Activated CD8-positive, alpha-beta memory T cell treated with anti-CD3 and anti-CD28 coated beads for 48 hours (primary cell): ENCODE measurements around the gene FAM53B.
"Not testable (repeated sequence)": the region's sequence is repeated elsewhere in the genome, so short reads cannot be mapped to it uniquely, and the experiment has no call there.

Experiments
- DNase-seq, 3 experiments: peaks; one replicate each; pipeline ENCODE4 v3.0.0-alpha.2; 2020; ENCODE audit warnings: low read depth in 2 of 3, low spot score in 2 of 3

Gene FAM53B

DNA sequence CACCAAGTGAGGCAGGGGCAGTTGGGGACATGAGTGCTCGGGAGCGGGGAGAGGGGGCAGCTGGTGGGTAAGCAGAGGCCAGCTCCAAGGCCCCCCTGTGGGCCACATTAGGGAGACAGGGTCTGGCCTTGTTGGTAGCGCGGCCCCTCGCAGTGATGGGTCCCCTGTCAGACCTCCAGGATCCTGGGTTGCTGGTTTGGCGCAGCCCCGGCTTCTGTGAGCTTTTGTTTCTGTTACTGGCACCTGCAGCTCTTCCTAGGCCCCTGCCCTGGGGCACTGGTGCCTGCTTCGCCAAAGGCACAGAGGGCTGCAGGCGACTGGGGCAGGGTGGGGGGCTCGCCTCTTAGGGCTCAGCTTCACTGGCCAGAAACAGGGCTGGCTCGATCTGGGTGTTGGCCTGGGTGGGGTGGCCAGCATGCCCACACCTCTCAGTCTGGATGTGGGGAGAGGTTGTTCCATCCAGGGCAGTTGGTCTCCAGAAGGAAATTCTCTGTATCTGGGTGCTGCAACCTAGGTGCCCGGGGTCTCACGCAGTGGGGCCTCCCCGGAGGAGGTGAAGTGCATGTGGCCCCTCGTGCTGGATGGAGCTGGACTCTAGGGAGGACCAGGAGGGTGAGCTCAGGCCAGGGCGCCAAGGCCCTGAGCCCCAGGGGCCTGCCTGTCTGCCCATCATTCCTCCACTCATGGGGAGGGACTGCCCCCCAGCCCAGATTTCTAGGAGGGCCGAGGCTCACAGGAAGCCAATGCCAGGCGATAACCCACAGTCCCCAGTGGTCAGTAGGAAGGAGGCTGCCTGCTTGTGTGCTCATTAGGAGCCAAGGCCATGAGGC, 143.9 kb downstream of the FAM53B start:
- no peak for DNase-seq

DNA sequence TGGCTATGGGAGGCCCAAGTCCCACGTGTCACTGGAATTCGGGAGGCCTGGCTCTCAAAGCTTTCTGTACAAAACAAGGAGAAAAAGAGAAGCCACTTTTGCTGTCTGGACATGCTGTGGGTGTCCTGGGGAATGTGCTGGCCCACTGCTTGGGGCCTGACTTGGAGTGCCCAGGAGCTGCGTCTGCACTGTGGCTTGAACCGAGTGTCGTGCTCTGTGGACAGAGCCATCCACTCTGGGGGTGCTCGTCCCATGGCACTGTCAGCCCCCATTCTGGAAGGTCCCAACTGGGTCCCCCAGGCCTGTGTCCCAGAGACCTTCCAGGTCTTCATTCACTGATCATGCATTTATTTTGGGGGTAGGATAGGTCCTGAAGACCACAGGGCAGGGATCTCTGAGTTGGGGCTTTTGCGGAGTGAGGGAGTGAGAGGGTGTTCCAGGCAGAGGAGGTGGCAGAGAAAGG, 144.6 kb downstream of the FAM53B start:
- DNase-seq = no peak

GRCh38 chr10:124598773-124599587, 145.2 kb downstream of the FAM53B start:
- DNase-seq = no peak

DNA sequence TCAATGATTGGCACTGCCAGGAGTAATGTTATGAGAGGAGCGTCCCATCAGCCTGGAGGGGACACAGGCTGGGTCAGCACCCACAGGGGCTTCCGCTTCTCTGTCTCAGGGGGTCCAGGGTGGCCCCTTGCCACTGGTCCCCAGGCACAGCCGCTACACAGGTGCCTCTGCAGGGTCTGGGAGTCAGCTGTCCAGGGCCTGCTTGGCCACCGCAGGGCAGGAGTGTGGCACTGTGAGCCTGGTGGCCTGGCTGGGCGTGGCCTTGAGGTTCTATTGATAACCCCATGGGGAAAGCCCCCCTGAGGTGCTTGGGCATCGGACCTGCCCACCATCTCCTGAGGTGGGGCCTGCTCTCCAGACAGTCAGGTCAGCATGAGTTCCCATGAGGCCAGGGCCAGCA, 146.0 kb downstream of the FAM53B start:
- DNase-seq = no peak

GRCh38 chr10:124597846-124598165, 146.4 kb downstream of the FAM53B start:
- DNase-seq = no peak

DNA sequence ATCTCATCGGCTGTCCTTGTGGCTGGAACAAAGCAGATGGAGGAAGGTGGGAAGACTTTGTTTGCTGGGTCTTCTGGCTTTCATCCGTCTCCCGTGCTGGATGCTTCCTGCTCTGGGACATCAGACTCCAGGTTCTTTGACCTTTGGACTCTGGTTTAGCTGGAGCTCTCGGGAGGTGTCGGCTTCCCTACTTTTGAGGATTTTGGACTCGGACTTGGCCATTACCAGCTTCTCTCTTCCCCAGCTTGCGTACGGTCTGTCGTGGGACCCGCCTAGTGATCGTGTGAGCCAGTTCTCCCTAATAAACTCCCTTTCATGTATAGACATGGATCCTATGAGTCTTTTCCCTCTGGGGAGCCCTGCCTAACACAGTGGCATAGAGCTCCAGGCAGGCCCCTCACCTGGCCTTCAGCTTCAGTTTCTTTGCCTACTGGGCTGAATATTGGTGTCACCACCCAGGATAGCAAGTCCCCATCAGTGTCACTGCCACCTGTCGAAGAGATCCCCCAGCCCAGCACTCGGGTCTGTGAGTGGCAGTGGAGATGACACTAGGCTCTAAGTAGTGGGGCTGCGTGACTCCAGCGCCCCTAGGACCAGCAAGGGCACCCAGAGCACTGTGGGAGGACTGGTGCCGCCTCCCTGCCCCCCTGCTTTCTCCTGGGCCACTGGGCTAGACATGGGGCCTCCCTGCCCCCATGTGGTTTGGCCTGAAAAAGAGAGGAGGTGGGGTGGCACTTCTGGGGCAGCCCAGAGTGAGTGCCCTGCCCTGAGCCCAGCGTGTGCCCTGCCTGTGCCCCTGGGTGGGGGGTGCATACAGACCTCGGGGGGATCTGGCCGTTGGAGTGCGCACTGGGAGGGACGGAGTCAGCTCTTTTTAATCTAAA, 147.0 kb downstream of the FAM53B start:
- DNase-seq = no peak

DNA sequence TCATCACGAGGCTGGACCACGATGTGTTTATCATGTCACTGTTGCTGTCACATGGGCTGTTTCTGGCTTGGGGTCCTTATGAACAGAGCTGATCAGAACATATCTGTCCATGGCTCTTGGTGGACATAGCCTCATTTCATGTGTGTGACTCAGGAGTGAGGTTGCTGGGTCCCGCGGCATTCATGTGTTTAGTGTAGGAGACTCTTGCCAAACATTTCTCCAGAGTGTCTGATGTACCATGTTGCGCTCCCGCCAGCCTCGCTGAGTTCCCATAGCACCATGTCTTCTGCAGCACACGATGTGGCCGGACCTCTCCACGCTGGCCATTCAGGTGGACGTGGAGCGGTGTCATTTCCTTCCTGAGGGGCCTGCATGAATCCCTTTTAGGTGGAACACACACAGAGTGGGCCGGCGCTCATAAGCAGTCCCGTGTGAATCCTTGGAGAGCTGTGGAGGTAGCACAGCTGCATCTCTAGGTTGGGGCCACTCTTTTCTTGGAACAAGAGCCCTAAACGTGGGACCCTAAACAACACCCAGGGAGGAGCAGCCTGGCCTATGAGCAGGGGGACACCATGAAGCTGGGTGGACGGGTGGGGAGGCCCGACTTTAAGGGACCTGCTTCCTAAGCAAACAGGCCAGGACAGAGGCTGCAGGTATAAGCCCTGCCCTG, 147.9 kb downstream of the FAM53B start:
- DNase-seq = no peak

- no peak for DNase-seq
These were observed 148.9 kb downstream of the FAM53B start for GRCh38 chr10:124595143-124595883.

DNA sequence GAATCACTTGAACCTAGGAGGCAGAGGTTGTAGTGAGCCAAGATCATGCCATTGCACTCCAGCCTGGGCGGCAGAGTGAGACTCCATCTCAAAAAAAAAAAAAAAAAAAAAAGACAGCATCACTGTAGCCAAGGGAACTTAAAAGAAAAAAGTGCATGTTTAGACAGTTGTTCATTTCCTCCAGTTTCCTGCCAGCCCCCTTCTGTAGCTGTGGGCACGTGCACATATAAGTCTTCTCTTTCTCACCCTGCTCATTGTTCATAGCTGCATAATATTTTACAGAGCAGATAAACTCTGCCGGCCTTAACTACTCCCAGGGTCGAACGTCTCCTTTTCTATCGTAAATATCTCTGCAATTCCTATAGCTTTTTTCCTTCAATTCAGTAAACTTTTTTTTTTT, 149.9 kb downstream of the FAM53B start:
- no peak for DNase-seq

- DNase-seq = no peak
These were observed 150.7 kb downstream of the FAM53B start for GRCh38 chr10:124593431-124593985.

GRCh38 chr10:124592736-124593430, 151.3 kb downstream of the FAM53B start:
- no peak for DNase-seq

GRCh38 chr10:124592101-124592500, 152.1 kb downstream of the FAM53B start:
- no peak for DNase-seq

DNA sequence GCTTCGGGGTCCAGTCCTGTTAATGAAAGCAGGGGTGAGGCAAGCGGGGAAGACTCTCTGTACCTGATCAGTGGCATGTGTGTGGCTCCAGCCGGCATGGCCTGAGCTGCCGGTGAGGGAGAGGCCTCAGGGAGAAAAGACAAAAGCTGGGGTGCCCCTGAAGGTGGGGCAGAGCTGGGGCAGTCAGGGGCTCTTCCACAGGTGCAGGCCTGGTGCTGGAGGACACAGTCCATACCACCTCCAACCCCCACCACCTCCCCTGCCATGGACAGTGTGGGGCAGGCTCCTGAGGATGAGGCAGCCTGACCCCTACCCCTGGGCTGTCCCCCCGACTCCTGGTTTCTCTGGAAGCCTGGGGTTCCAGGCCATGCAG, 153.1 kb downstream of the FAM53B start:
- DNase-seq = no peak

DNA sequence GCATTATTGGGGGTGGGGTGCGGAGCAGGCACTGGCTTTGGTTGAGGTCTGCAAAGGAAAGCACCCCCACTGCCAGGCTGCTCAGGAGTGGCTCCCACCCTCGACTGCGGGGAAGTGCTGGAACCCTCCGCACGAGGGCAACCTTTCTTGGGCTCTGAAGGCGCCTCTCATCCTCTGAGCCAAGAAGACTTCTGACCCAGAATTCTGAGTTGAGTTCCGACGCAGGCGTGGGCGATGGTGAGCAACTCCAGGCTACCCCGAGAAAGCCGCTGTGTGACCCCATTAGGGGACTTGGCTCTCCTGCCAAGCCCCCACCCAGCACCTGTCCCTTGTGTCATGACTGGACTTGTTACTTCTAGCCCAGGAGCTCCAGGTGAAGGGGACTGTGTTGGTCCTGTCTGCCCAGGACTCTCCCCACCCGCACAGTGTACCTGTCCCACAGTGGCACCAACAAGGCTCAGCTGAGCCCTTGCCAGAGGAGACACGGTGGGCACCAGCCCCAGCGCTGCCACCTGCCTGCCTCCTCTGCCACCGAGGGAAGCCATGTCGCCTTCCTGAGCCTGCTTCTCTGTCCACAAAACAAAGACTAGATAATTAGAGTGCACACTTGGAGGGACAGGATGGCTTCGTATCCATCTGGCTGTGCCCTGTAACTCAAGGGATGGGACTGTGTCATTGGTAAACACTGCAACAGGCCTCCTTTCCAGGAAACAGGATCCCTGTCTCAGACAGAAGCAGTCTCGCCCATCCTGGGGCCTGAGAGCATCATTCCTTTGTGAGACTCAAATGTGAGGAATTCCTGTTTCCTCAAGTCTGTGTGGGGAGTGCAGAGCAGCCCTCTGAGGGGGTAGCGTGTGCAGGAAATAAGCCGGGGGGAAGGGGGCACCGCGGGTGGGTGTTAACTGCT, 153.7 kb downstream of the FAM53B start:
- DNase-seq = no peak

GRCh38 chr10:124589491-124590041, 154.6 kb downstream of the FAM53B start:
- DNase-seq = no peak

DNA sequence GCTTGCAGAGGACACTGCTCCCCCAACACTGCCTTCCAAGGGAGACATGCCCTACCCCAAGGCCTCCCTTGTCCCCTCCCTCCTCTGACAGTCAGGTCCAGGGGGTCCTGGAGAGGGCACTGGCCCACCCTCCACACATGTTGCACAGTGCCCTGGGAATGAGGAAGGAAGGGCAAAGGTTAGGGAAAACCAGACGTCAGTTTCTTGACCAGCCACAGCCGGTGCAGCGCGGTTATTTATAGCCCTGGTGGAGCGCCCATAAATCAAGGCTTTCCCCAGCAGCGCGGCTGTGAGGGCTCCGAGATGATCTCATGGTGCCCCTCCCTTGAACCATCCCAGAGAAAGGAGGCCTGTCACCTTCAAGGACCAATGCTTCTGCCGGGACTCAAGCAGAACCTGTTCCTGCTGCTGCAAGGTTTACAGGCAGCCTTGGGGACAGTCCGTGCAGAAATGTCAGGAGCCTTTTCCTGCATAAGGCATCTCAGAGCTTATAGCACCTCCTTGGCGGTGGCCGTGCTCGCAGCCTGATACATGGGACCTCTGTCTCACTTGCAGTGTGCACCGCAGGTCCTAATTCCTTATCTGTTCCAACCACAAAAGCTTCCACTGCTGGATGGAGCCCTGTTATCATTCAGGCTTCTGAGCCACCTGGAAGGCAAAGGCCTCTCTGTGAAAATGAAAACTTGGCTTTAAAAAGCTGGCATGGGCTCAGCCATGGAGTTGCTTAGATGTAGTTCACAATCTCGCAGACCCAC, 155.3 kb downstream of the FAM53B start:
- no peak for DNase-seq

DNA sequence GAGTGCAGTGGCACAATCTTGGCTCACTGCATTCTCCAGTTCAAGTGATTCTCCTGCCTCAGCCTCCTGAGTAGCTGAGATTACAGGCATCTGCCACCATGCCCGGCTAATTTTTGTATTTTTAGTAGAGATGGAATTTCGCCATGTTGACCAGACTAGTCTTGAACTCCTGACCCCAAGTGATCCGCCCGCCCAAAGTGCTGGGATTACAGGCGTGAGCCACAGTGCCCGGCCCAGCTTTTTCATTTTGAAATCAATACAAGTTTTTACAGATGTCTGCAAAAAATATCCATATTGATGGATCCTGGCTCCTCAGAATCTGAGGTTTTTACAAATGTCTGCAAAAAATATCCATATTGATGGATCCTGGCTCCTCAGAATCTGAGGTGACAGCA, 155.8 kb downstream of the FAM53B start:
- DNase-seq = not testable (repeated sequence)
